HPDE6-E6E7 (cell line): ENCODE measurements around the gene NRCAM.
"Not testable (repeated sequence)": the region's sequence is repeated elsewhere in the genome, so short reads cannot be mapped to it uniquely, and the experiment has no call there.

Experiments used
- DNase-seq: peaks from one replicate; pipeline ENCODE4 v3.0.0; 2011; ENCODE audit warnings: missing footprints; ENCODE audit errors: extremely low spot score

Gene NRCAM

DNA sequence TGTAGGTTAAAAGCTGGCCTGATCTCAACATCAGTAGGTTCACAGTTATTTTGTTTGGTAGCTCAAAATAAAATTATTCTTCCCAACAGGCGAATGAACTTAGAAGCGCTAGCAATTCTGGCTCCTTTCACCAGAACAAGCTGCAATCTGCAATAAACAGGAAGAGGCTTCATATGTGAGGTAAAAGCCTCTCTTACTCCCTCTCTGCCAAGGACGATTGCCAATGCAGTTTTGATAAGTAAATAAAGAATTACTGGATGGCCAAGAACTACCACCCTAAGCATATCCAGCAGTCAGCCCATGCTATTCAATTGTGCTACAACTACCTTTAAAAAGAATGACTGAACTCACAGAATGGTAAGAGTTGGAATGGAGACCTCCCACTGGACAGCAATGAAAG is 176.1 kb downstream of the NRCAM start:
- no peak for DNase-seq

DNA sequence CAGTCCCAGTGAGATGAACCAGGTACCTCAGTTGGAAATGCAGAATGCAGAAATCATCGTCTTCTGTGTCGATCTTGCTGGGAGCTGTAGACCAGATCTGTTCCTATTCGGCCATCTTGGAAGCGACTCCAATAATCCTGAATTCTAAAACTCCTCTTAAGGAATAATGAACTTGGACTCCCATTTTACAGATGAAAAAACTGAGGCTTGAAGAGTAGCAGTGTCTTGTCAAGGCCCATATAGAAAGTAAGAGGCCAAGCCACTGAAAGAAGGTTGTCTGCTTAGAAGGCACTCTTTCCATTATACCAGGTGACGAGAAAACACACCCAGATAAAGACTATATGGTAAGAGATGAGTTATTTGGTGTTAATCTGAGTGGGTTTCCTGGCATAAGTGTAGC is 177.5 kb downstream of the NRCAM start:
- DNase-seq, result no peak

DNA sequence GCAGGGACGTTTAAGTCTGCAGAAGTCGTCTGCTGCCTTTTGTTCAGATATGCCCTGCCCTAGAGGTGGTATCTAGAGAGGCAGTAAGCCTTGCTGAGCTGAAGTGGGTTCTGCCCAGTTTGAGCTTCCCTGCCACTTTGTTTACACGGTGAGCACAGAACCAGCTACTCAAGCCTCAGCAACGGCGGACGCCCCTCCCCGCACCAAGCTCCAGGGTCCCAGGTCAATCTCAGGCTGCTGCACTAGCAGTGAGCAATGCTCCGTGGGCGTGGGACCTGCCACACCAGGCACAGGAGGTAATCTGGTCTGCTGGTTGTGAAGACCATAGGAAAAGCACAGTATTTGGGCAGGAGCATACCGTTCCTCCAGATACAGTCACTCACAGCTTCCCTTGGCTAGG is 178.0 kb downstream of the NRCAM start:
- no peak for DNase-seq

DNA sequence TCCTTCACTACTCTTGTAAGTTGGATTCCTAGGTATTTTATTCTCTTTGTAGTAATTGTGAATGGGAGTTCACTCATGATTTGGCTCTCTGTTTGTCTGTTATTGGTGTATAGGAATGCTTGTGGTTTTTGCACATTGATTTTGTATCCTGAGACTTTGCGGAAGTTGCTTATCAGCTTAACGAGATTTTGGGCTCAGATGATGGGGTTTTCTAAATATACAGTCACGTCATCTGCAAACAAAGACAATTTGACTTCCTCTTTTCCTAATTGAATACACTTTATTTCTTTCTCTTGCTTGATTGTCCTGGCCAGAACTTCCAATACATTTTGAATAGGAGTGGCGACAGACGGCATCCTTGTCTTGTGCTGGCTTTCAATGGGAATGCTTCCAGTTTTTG is 181.8 kb downstream of the NRCAM start:
- DNase-seq, result not testable (repeated sequence)

DNA sequence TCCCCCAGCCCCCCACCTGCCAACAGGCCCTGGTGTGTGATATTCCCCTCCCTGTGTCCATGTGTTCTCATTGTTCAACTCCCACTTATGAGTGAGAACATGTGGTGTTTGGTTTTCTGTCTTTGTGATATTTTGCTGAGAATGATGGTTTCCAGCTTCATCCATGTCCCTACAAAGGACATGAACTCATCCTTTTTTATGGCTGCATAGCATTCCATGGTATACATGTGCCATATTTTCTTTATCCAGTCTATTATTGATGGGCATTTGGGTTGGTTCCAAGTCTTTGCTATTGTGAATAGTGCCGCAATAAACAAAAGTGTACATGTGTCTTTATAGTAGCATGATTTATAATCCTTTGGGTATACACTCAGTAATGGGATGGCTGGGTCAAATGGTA is 183.3 kb downstream of the NRCAM start:
- DNase-seq, result not testable (repeated sequence)

DNA sequence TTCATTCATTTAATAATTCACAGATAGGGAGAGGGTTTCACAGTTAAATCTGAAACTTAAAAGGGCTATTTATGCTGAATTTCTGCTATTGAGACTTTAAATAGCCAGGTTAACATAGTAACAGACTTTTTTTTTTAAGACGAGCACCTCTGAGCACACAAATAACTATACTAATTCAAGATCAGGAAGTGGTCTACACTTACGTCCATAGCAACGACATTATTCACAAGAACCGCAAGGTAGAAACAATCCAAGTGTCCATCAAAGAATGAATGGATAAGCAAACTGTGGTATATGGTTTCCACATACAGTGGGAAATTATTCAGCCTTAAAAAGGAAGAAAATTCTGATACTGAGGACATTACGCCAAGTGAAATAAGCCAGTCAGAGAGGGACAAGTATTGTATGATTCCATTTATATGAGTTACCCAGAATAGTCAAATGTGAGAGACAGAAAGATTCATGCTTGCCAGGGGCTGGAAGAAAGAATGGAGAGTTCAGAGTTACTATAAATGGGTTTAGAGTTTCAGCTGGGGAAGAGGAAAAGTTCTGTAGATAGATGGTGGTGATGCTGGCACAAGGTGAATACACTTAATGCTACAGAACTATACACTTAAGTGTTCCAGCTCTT is 185.7 kb downstream of the NRCAM start:
- no peak for DNase-seq

DNA sequence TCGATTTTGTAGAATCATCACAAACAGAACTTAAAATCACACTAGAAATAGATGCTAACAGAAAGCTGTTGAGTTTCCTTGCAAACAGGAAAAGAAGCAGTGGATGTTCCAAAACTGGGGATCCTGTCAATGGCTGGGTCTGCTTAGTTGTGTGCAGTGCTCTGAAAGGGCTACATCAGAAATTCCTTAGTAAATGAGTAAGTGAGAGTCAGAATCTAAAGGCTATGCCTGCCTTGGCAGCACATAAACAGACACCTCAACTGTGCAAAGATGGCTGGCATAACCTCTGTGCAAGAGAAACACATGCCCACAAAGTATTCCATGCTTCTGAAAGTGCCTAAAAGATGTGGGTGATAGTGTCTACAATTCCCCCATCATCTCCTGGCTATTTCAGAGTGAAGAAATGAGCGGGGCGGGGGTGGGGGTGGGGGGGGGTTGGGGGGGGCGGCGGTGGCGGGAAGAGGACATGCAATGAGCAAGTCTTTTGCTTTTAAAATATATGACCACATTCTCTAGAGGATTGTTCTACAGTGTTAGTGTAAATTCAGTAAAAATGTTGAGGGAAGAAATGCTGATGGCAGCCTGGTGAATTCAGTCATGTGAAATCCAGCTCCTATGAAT is 187.9 kb downstream of the NRCAM start:
- no peak for DNase-seq

DNA sequence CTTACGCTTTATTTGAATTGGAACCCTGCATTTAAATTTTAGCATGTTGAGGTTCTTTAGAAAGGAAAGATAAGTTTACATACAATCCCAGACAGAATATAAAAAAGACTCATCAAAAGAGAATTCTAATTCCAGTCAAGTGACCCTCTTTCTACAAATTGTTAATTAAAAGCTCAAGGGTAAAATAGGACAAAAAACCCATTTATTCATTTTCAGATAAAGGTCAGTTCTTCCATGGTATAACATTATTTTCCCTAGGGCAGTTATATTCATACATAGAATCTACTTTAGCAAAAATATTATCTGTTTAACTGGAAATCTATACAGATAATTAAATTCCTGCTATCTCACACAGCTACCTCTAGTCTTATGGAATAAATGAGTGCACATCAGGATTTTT is 188.6 kb downstream of the NRCAM start:
- DNase-seq, result no peak

DNA sequence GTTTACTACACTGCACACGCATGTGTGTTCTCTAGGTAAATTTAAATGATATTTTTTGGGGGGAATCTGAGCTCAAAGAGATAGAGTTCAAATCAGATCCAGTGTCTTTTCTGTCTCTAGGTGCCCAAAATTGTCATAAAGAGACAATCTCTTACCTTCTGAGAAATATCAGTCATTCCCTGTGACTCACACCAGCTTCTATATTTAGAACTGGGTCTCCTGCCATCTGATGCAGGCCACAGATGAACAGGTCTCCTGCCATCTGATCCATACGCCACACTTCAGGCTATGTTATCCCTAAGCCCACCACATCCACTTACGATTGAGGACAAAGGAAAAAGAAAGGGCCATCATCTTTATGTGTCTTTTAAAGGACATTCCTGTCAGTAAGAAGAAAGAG is 189.7 kb downstream of the NRCAM start:
- DNase-seq, result no peak

DNA sequence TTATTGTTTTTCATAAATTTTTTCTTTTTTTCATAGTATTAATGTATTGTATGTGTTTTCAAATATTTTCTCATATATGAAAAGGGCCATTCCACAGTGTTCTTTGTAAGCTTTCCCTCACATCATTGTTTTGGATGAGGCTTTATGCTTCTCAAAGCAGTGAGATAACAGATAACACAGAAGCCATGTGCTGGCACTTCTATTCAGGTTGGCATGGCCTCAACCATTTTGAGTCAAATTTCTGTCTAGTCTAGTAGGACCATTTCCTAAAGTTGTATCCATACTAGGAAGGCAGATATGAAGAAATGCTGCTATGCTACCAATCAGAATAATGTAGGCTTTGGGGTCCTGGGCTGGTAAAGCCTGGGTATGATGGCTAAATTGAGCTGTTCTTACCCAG is 190.2 kb downstream of the NRCAM start:
- no peak for DNase-seq

DNA sequence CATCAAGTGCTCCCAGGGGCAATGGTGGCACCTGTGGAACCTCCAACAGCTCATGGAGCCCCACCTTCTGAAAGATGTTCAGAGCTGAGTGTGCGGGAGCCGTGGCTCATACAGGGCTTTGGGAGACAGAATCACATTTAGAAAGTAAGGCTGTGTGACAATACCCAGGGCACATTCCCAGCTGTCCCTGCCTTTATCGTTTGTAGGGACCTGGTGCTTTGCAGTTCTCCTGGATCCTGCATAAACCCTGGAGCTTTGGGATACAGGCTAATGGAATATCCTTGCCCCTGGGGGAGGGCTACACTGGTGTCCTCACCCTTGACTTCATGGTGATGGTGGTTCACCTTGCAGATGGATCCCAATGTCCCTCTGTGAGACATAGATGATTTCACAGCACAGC is 191.2 kb downstream of the NRCAM start:
- no peak for DNase-seq

DNA sequence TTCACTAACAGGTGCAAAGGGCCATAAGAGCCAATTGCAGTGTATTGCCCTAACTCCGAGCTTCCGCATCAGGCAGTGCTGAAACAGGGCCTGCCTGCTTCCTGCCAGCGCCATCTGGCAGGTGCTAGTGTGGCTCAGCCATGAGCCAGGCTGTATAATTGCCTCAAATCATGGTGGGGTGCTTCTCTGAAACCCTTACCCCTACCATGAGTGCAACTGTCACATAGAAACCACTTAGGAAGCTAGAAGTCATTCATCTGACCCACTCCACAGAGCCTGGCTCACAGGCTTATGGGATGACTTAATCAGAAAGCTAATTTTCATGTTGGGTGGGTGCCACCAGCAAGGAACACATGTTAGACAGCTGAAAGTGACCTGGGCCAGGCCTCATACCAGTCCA is 192.8 kb downstream of the NRCAM start:
- no peak for DNase-seq

DNA sequence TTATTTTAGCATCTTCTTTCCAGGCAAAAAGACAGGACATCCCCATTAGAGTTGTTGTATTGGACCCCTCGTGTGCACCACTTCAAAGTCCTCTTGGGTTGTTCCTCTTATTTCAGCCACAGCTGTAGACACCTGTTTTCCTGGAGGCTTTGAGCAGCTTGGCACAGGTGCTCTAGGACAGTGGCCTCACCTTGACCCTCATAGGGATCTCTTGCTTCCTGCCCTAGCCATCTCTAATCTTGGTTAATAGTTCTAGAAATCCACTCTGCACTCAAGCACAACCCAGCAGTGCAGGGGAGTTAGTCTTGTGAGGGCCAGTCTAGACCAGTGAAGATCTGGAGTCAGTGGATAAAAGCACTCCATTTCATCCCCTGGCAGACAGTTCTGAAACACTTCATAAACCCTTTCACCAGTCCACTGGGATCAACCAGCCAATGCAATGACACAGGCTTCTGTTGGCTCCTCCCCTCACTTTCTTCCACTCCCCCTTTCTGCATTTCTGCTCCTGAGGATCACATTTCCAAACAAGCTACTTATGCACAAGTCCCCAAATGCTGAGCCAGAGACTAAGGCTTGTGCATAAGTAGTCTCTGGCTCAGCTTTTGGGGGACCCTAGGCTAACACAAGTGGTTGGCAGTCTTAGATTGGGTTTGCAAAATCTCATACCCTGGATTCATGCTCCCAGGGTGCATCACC is 194.5 kb downstream of the NRCAM start:
- no peak for DNase-seq

DNA sequence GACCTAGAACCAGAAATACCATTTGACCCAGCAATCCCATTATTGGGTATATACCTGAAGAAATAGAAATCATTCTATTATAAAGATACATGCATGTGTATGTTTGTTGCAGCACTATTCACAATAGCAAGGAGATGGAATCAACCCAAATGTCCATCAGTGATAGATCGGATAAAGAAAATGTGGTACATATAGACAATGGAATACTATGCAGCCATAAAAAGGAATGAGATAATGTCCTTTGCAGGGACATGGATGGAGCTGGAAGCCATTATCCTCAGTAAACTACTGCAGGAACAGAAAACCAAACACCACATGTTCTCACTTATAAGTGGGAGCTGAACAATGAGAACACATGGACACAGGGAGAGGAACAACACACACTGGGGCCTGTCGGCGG is 196.8 kb downstream of the NRCAM start:
- not testable (repeated sequence) for DNase-seq

DNA sequence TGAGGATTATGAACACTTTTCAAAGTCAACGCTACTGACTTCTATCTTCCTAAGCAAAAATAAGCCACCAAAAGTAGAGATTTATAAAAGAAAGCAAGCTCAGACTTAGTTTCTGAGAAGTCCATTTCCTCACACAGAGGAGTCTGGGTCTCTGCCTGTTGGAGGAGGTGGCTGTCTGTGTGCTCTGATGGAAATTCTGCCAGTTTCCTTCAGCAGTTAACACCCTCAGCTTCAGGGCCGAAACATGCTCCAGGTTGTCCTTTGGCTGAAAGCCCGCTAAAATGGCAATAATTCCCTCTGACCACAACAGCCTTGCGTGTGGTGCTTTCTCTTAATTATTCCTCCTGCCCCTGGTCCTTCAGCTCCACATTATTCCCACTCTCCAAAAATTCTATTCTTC is 198.3 kb downstream of the NRCAM start:
- no peak for DNase-seq

DNA sequence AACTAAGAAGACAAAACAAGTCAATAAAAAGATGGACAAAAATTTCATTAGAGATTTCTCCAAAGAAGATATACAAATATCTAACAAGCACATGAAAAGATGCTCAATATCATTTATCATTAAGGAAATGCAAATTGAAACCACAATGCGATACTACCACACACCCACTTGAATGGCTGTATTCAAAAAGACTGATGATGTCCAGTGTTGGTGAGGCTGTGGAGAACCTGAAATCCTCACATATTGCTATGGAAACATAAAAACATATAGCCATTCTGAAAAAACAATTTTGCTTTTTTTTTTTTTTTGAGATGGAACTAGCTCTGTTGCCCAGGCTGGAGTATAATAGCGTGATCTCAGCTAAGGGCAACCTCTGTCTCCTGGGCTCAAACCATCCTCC is 202.0 kb downstream of the NRCAM start:
- no peak for DNase-seq

DNA sequence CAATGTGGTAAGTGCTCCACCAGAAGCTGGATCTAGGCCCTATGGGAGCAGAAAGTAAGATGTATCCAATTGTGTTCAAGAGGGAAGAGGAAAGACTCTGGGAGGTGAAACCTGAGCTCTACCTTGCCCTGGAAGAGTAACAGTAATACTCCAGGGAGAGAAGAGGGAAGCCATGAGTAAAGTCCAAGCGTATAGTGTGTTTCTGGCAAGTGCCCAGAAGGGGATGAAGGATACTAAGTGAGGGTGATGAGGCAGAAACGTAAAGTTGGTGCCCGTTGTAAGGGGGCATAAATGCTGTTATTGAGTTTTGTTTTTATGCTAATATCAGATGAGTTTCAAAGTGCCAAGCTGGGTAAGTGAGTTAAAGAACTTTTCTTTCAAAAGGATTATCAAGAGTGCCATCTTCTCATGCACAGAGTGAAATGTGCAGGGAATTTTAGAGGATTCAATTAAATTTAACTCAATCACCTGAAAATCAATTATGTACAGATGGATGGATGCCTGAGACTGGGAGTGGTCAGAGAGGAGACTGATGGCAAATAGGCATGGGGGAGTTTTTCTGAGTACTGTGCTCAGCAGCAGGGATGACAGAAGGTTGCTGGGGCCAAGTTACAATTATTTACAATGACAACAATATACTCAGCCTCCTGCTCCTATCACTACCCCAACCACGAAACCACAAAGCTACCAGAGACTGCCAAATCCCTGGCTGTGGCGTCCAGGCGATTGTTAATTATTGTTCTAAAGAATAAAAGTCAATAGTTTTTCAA is 202.8 kb downstream of the NRCAM start:
- DNase-seq, result no peak

DNA sequence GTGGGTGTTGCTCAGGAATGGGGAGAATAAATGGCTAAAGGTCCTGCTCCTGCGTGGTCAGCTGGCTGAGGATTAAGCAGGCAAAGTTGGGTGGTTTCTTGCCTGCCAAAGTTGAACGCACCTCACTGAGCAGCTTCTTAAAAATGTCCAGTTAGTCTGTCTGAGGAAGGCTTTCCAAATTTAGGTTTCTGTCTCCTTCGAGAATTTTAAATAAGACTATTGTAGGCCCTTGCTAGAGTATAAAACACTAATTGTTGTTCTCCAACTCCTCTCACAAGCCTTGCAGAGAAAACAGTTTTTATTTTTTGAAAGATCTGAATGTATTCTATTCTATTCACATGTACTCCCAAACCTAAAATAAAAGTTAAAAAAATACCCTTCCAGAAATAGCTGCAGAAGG is 204.1 kb downstream of the NRCAM start:
- DNase-seq, result no peak

DNA sequence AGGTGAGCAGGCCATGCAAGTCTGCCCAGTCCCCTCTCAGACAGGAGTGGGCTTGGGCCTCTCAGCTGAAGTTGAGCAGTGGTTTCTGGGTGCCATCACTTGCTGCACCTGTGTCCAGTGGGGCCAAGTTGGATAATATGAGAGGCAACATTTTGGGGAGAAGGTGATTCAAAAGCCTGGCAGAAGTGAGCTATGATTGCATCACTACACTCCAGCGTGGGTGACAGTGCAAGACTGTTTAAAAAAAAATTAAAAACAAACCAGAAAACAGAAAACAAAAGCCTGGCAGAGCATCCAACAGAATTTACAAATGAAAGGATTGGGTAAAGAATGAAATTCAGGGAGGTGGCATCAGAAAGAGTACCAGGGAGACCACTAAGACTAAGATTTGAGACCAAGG is 204.5 kb downstream of the NRCAM start:
- DNase-seq, result no peak

DNA sequence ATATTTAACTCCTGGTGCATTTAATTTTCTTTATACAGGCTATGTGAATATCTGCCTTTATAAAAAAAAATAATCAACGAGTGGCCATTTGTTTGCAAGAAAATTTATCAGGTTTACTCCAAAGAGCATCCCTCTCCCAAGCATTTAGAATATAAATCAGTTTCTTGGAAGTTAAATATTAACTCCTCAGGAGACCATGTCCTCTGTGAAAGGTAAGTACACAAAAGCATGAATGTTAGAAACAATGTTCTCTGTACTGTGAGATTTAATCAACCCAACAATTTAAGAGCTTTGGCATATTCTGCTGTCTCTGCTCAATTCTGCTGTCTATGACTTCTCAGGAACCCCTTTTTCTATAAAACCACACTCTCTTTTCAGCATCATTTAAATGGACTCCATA is 206.8 kb downstream of the NRCAM start:
- no peak for DNase-seq

DNA sequence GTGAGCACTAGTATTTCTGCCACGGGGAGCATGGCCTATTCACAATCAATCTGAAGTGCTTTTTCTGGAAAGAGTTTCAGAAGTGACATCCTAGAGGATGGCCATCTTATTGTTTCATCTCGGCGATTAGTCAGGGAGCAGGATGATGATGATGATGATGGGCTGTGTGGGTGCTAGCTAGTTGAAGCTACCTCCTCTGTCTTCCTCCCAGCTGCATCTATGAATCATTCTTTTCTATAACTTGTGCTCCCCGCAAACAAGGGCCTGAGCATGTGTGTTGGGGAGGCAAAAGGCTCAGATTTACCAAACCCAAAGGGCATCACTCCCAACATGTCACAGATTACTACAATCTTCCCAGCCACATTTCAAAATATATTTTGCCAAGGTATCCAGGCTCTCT is 207.4 kb downstream of the NRCAM start:
- no peak for DNase-seq

DNA sequence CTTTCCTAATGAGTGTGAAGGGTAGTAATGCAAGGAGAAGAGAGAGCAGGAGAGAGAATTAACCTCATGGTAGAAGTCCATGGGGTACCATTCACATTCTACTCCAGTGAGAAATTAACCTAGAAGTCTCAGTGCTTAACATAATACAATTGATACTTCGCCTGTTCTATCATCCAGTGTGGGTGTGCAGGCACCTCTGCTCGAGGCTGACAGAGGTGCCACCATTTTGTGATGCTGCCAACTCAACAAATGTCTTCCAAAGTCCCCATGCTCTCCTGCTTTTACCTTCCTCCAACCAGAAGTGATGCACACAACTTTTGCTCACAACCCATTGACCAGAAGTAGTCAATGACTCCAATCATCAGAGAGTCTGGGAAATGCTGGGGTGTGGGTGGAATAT is 207.8 kb downstream of the NRCAM start:
- no peak for DNase-seq

DNA sequence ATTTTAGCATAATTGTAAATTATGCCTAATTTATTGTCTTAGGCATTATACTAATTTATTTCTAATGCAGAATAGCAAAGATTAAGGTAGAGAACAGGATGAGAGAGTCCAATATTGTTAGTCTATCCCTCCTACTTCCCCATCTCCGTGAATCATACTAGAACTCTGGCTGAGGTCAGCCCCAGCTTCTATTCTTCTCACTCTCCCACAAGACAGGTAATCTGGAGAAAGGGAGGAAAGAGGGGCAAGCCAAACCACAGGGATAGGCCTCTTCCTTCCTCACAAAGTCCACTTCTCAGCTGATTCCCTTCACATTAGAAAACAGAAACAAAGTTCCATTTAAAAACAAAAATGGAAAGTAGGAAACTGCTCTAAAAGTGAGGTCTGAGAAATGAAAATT is 208.6 kb downstream of the NRCAM start:
- peak; percentile 15 for DNase-seq
